Osteocyte (in vitro differentiated cells): ENCODE data around the gene PHF21B. TPM values are rescaled to one million over a fixed set of nuclear protein-coding genes. Genes with fewer than 3 reads are reported as not detected.

ENCODE experiments used
- DNase-seq: peaks from one replicate; pipeline ENCODE4 v3.0.0; 2021; ENCODE audit warnings: mixed read lengths; ENCODE audit not compliant: unreplicated experiment; ENCODE audit errors: extremely low spot score
- H3K27ac Mint-ChIP-seq: one replicate; pipeline ENCODE4 v1.8.0; 2021; ENCODE audit warnings: mild to moderate bottlenecking, mixed read lengths; ENCODE audit not compliant: unreplicated experiment
- H3K27me3 Mint-ChIP-seq: one replicate; pipeline ENCODE4 v1.8.0; 2021; ENCODE audit warnings: mixed read lengths; ENCODE audit not compliant: unreplicated experiment
- H3K36me3 Mint-ChIP-seq: one replicate; pipeline ENCODE4 v1.8.0; 2021; ENCODE audit warnings: mixed read lengths; ENCODE audit not compliant: unreplicated experiment
- H3K4me1 Mint-ChIP-seq: one replicate; pipeline ENCODE4 v1.8.0; 2021; ENCODE audit warnings: mixed read lengths; ENCODE audit not compliant: unreplicated experiment
- H3K4me3 Mint-ChIP-seq: one replicate; pipeline ENCODE4 v1.8.0; 2021; ENCODE audit warnings: mild to moderate bottlenecking, moderate library complexity, mixed read lengths; ENCODE audit not compliant: unreplicated experiment
- H3K9me3 Mint-ChIP-seq: one replicate; pipeline ENCODE4 v1.8.0; 2021; ENCODE audit warnings: mixed read lengths; ENCODE audit not compliant: unreplicated experiment
- CTCF ChIP-seq: fragments of 200-600 bp; sonication (generic); IDR thresholded peaks from 2 replicates; pipeline ENCODE4 v1.5.0; 2021; ENCODE audit warnings: antibody characterized with exemption, mild to moderate bottlenecking, moderate library complexity
- total RNA-seq: library from RNA; stranded (reverse); gene quantifications from 2 replicates; pipeline ENCODE4 v1.2.1, GENCODE V29; 2021

The PHF21B gene
- total RNA-seq, 1 donor from 2014 or later, result 0.54 TPM

GRCh38 chr22:45042263-45042662 lies 32.5 kb upstream of the PHF21B start:
- H3K4me1 Mint-ChIP-seq, result no peaks in the 10 kb centered on the region
- peaks cover 27% of the 10 kb centered on the region for H3K27me3 Mint-ChIP-seq

GRCh38 chr22:45039133-45039532 lies 29.3 kb upstream of the PHF21B start:
- no peak for DNase-seq
- Mint-ChIP-seq H3K9me3 (no peaks in the 10 kb centered on the region), H3K36me3 (no peaks in the 10 kb centered on the region), H3K27me3 (peaks cover 19% of the 10 kb centered on the region), H3K4me1 (no peaks in the 10 kb centered on the region), H3K4me3 (no peak overlapping the region), H3K27ac (no peak overlapping the region)
- no peak for TF ChIP-seq CTCF

More at GRCh38 chr22:45042263-45042662, 32.5 kb upstream of the PHF21B start:
- no peaks in the 10 kb centered on the region for H3K36me3 Mint-ChIP-seq
- no peaks in the 10 kb centered on the region for H3K9me3 Mint-ChIP-seq
- H3K4me3 Mint-ChIP-seq, result no peak overlapping the region
- H3K27ac Mint-ChIP-seq, result no peak overlapping the region
- no peak for TF ChIP-seq CTCF
- DNase-seq, result no peak

- H3K27ac Mint-ChIP-seq, result no peak overlapping the region
- H3K27me3 Mint-ChIP-seq, result peaks cover 9% of the 10 kb centered on the region
- H3K4me1 Mint-ChIP-seq, result no peaks in the 10 kb centered on the region
- no peaks in the 10 kb centered on the region for H3K9me3 Mint-ChIP-seq
- H3K36me3 Mint-ChIP-seq, result no peaks in the 10 kb centered on the region
- no peak for TF ChIP-seq CTCF
- H3K4me3 Mint-ChIP-seq, result no peak overlapping the region
- no peak for DNase-seq
These were observed 26.3 kb upstream of the PHF21B start for GRCh38 chr22:45036154-45036553.

- no peak overlapping the region for H3K4me3 Mint-ChIP-seq
- no peak for DNase-seq
- TF ChIP-seq CTCF, result no peak
- H3K4me1 Mint-ChIP-seq, result no peaks in the 10 kb centered on the region
- H3K27ac Mint-ChIP-seq, result no peak overlapping the region
- no peaks in the 10 kb centered on the region for H3K36me3 Mint-ChIP-seq
- H3K27me3 Mint-ChIP-seq, result peaks cover 14% of the 10 kb centered on the region
- H3K9me3 Mint-ChIP-seq, result no peaks in the 10 kb centered on the region
These were observed 25.0 kb upstream of the PHF21B start for GRCh38 chr22:45034821-45035220.

- DNase-seq, result no peak
- Mint-ChIP-seq H3K27ac (no peak overlapping the region), H3K4me1 (no peaks in the 10 kb centered on the region), H3K36me3 (no peaks in the 10 kb centered on the region), H3K9me3 (no peaks in the 10 kb centered on the region), H3K4me3 (no peak overlapping the region), H3K27me3 (peaks cover 20% of the 10 kb centered on the region)
- no peak for TF ChIP-seq CTCF
These were observed 24.4 kb upstream of the PHF21B start for GRCh38 chr22:45034156-45034555.
